DLD1 (cell line): ENCODE results near the gene DPYSL4.

ENCODE experiments used
- in situ Hi-C: cut with HindIII; loops from 2 replicates; pipeline ENCODE4 v1.10.0; 2017; ENCODE audit warnings: low sequenced_read_pairs

DPYSL4 gene

DNA sequence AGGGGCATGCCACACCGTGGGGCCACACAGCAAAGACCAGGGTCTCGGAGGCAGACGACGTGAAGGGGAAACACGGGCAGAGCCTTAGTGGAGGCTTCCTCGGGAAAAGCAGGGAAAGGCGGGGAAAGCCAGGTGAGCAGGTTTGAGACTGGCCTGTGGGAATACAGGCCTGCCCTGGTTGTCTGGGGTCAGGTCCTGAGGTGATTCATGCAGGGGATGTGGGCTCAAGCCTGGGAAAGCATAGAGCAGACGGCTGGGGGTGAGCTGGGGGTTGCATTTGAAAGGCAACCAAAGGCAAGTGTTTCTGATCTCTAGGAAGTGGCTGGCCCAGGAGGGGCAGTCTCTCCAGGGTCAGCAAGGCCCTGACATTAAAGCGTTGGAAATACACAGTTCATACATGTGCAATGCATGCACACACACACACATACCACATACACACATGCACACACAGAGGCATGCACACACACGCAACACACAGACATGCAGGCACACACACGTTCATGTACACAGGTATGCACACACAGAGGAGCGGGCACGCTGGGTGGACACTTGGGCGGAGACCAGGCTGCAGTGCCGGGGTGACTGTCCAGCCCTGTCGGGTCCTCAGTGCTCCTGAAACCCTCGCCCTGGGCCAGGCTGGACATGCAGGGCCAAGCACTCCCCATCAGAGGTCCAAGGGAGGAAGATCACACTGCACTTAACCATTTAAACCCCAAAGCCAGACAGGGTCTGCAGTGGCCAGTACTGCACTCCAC is 51.8 kb downstream of the DPYSL4 start:
- in situ Hi-C loops, result loop anchor here (10.0 kb wide), 1 partner anchor 376 kb away; no protein-coding TSS in a partner anchor

DNA sequence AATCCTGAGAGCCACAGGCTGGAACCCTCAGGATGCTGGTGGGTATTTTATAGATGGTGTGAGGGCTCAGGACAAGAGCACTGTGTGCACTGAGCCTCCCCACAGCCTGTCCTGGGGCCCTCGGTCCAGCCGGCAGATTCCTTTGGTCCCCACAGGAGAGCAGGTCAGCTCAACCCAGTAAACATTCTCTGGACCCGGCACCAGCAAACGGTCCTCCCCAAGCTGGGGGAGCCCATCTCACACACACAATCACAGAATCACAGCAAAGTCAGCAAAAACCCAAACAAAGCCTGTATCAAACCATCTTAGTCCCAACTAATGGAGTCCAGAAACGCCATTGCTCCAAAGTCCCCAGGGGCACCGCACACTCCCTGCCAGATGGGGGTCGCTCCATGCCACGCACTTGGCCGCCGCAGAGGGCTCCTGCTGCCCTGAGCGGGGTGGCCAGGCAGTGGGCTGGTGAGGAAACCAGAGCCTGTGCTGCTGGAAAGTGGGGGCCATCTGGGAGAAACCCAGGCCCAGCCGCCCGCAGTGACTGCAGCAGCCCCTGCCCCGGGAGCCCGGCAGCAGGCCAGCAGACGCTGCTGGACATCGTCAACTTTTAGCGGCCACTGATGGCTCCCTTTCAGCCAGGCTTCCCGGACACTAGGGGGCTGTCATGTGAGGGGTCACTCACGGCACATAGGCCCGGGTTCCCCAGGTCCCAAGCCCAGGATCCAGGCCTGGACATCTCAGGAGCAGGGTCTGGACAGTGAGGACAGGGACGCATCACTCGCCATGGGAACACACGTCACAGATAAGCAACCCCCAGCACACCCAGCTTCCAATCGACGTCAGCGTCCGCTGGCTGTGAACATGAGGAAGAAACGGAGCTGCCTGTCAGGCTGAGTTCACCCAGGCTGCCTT is 52.6 kb downstream of the DPYSL4 start:
- in situ Hi-C loops, result loop anchor here (10.0 kb wide), 1 partner anchor 375 kb away; no protein-coding TSS in a partner anchor

DNA sequence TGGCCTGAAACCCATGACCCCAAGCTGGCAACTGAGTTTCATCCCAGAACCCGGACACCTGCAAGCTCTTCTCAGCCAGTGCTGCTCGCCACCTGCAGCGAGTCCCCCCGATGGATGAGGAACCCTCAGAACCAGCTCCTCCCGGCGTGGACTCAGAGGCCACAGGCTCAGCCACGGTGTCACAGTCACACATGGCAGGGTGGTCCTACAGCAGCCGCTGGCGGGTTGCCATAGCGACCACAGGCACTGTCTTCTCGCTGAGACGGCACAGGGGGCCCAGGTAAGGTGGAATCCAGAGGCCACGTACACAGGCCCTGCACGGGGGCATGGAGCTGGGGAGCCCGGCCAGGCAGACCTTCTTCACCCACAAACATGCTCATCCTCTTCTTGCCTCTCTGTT is 53.4 kb downstream of the DPYSL4 start:
- in situ Hi-C loops, result no loop called here

DNA sequence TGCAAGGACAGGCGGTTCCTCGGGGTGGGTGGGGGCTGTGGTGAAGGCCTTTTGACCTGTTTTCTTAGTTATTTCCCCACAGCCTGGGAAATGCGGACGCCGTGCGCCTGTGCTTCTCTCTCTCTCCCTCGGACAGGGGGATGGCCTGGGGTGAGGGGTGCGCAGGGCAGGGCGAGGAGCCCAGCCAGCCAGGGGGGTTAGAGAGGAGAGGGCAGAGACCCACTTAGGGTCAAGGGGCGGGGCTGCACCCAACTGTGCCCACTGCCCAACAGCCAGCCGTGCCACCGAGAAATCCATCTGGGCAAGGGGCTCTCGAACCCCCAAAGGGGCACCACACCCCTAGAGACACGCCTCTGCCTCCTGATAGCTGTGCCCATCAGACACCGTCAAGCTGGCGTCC is 53.8 kb downstream of the DPYSL4 start:
- in situ Hi-C loops, result no loop called here

DNA sequence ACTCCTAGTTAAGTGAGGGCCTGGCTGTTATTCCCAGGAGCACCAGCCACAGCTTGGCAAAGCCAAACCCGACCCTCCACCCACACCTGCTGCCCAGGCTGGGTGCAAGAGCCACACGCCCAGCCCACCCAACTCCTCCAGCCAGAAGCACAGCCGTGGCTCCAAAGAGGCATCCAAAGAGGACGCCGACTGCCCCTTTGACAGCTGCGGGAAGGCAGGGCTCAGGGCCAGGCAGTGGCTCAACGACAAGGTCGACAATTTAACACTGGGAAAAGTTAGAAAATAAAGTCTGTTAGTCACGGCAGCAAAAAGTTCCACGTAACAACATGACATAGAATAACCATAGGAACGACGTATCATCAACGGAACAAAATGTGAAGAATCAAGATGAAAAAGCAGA is 54.3 kb downstream of the DPYSL4 start:
- in situ Hi-C loops, result no loop called here

DNA sequence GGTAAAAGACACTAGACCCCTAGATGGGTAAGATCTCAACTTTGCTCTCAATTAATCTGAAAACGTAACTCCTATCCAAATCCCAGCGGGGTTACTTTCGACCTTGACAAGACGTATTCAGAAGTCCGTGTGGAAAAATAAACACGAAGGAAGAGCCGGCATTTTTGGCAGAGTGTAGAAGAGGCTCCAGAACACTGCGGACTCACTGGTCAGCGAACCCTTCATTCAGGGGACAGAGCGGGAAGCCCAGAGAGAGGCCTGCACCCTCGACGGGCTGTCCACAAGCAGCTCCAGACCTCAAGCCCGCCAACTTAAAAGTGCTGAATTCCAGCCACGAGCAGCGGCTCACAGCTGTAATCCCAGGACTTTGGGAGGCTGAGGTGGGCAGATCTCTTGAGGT is 54.7 kb downstream of the DPYSL4 start:
- in situ Hi-C loops, result no loop called here

DNA sequence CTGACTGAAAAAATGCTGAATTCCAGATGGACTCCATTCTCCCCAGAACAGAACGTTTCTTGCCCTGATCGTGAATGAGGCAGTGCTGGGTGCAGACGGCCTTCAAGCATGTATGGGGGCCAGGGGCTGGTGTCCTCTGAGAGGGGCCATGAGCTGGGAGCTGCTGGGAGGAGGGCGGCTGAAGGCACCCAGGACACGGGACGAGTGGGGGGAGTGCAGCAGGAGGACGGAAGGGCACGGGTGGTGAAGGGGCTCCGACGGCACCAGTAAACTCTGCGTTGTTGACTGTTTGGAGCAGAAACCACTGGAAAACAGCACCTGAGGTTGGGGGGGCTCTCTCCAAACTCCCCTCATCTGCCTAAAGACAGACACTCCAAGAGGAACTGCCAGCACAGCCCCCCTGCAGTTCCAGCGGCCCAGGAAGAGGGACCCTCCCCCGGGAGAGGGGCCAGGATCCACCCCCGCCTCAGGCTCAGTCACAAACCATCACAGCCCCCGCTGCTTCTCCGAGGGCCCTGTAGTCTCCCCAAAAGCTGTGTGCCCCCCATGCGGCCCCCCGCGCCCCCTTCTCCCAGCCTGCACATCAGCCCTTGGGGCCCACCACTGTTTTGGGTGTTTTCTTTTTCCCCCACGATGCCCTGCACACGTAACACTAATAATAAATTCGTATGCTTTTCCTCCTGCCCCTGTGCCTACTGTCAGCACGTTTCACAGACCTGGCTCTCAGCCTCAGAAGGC is 55.5 kb downstream of the DPYSL4 start:
- in situ Hi-C loops, result no loop called here

DNA sequence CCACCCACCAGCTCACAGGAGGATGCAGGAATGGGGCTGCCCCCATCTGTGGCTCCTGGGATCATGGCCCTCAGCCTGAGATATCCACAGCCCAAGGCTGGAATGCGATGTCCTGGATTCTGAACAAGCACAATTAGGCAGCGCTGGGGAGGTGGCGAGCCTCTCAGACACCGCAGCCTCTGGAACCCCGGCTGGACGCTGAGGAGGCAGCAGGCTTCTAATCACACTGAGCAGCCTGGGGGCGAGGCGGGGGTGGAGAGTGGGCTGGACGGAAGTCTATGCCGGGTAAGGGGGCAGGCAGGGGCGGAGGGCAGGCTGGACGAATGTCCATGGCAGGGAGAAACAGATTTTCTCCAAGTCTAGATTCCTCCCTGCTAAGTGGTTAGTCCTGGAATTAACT is 56.4 kb downstream of the DPYSL4 start:
- in situ Hi-C loops, result no loop called here

DNA sequence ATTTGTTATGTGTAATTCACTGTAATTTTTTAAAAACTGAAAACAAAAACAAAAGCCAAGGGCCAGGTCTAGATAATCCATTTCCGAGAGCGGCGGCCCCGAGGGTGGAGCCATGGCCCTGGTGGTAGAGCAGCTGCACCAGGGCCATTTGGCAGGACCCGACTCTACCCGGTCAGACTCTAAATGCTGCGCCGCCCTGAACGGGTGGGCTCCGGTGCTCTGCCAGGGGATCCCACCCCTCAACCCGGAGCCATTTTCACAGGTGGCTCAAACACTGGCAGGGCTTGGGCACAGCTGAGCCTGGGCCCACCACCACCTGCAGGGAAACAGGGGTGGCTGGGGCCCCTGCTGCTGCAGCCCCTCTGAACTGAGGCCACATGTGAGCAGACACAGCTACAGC is 56.9 kb downstream of the DPYSL4 start:
- in situ Hi-C loops, result no loop called here

DNA sequence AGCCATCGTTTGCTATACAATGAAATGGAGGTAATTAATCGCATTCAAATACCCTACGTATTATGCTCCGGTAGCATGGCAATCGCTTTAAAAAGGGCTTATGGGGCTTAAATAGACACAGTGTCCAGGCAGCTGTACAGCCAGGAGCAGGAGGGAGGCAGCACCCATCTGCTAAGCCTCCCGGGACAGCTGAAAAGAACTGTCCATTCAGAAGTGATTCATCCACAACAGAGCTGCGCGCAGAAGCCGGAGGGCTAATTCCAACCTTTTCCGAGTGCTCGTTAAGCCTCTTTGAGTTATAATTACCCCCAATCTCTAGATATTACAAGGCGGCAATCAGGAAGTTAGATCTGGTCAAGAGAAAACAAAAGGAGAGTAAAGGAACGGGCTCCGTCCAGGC is 58.3 kb downstream of the DPYSL4 start:
- in situ Hi-C loops, result no loop called here

DNA sequence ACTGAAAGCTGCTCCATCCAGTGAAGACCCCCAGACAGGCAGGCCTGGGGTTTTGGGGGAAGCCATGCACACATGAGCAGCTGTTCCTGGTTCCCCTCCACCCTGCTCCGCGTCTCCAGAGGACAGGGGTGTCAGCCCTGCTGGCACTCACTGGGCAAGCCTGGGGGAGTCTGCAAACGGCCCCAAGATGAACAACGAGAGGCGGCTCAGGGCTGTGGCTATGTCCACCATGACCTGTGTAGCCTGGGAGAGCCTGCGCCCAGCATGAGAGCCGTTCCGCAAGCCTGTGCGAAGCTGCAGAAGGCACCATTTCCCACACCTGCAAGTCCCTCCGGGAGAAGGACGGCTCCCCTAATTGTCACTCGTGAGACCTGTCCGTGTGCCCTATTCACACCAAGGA is 59.5 kb downstream of the DPYSL4 start:
- in situ Hi-C loops, result no loop called here

DNA sequence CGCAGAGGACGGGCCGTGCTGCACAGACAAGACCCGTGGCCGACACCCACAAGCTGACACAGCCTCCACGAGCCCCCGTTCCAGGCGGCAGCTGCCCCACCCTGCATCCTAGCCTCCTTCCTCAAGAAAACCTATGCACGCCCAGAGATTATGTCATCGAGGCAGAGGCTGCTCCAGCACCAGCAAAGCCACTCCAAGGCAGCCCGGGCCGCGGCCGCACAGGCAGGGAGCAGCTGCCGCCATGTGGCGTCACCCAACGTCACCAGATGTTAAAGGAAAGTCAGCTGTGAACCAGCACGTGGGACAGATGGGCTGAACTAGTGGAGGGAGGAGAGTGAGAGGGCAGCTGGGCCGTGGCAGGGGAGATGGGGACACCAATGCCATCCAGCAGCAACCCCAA is 61.2 kb downstream of the DPYSL4 start:
- in situ Hi-C loops, result no loop called here

DNA sequence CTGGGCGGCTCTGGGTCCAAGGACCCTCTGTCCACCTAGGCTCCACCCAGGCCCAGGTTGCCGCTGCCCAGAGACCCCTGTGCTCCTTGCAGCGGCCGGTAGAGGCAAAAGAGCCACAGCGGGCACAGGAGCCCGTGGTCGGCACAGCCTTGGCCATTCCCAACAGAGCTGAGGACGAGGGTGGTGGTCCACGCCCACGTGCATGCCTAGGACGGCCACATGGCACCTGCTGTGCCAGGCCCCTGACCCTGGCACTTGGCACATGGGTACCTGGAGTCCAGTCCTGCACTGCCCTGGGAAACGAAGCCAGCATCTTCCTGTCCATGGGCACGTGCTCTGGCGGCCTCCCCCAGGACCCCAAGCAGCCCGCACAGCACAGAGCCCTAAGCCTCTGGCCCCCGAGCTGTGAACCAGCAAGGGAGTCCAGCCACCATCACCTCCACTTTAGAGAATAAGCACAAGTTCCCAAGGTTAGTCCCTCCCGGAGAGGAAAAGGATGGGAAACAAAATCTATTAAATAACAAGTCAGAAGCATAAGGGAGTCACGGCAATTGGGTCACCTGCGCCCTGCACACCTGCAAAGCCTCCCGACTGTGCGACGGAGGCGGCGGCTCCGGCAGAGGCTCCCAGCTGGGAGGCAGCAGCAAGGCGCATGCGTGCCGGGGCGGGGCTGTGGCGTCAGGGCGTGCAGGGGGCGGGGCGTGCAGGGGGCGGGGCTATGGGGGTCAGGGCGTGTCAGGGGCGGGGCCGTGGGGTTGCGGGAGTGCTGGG is 61.9 kb downstream of the DPYSL4 start:
- in situ Hi-C loops, result no loop called here

DNA sequence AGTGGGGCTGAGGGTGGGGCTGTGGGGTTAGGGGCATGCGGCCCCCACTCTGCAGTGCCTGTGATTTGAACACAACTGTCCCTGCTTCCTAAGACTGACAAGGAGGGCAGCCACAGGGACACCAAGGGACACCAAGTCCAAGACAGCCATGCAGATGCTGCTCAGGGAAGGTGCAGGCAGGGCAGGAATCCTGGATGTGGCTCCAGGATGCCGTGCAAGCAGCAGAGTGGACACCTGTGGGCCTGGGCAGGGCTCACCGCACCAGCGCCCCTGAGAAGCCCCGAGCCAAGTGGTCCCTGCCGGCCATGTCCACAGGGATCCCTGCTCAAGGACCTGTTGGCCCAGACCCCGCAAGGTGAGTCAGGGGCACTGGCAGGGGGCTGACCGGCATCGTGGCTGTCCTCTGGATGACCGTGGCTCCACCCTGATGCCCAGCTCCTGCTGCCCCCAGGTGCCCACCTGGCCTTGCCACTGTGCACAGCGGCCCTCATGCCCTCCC is 62.5 kb downstream of the DPYSL4 start:
- in situ Hi-C loops, result no loop called here

DNA sequence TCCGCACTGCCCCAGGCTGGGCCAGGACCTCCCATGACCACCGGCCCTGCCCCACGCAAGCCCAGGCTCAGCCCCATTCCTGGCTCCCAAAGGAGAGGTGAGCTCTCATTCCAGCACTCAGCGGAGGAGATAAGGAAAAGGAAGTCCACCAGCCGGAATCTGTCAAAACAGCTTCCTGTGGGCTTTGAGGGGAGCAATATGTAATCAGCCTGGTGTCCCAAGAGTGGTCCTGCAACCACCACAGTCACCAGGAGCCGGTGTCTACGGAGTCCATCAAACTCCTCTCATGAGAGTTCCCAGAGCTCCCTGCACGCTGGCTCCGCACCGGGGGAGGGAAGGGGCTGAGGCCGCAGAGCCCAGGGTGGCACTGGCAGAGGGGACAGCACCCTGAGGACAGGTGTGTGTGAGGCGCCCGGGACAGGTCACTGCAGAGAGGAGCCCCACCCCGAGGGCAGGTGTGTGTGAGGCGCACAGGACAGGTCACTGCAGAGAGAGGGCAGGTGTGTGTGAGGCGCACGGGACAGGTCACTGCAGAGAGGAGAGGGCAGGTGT is 63.2 kb downstream of the DPYSL4 start:
- in situ Hi-C loops, result no loop called here

DNA sequence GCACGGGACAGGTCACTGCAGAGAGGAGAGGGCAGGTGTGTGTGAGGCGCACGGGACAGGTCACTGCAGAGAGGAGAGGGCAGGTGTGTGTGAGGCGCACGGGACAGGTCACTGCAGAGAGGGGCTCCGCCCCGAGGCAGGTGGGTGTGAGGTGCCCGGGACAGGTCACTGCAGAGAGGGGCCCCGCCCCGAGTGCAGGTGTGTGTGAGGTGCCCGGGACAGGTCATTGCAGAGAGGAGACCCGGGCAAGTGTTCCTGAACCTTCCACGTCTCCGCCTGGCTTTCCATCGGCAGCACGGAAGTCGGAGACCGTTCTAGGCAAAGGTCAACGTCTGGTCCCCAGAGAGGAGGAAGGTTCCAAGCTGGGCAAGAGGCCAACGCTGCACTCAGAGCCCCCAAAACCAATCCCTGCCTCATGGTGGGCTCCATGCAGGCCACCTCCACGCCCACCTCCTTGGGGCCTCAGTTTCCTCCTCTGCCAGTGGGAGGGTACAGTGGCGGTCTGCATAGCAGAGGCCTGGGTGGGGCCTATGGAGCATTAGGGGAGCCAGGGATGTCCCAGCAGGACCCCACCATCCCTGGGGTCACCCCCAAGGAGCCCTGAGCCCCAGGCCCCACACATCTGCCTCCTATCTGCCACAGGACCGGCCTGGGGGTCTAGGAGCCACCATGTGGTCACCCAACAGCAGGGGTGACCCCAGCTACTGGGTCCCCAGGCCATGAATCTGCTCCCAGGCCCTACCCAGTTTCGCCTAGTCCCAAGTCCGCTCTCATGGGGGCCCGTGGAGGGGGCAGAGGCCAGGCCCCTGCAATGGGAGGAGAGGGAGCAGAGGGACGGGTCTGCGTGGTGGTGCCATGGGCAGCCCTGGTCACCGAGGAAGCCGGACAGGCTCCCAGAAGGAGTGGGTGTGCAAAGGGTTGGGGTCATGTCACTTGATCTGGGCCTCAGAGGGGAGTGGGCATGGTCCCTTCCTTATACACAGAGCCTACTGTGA is 64.0 kb downstream of the DPYSL4 start:
- in situ Hi-C loops, result no loop called here

DNA sequence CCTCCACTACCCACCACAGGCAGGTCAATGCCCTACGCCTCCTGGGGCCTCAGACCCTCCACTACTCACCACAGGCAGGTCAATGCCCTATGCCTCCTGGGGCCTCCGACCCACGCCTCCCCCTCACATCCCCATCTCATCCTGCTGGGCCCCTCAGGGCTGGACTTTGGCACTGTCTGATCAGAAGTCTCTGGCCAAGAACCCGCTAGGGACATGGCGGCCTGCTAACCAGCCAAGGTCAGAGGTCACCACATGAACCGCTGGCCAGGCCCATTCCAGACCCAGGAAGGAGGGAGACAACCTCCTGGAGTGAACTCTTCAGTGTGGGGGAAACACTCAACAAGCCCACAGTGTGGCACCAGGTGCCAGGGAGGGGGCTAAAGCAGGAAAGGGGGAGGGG is 65.2 kb downstream of the DPYSL4 start:
- in situ Hi-C loops, result no loop called here

DNA sequence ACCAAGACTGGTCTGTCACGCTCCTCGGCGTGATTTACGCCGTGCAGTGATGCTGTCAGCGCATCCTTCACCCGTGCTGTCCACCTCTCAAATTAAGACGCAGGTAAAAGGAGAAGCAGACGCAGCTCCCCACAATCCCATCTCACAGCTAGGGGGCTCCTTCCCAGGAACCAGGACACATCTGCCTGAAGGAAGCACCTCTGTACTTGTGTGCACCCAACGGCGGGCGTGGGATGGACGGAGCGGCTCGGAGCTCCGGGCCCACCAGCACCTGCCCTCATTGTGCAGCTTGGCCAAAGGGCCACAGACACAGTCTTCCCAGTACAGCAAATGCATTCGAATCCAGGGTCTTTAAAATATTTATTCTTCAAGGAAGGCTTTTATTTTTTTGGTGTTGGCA is 65.7 kb downstream of the DPYSL4 start:
- in situ Hi-C loops, result no loop called here

DNA sequence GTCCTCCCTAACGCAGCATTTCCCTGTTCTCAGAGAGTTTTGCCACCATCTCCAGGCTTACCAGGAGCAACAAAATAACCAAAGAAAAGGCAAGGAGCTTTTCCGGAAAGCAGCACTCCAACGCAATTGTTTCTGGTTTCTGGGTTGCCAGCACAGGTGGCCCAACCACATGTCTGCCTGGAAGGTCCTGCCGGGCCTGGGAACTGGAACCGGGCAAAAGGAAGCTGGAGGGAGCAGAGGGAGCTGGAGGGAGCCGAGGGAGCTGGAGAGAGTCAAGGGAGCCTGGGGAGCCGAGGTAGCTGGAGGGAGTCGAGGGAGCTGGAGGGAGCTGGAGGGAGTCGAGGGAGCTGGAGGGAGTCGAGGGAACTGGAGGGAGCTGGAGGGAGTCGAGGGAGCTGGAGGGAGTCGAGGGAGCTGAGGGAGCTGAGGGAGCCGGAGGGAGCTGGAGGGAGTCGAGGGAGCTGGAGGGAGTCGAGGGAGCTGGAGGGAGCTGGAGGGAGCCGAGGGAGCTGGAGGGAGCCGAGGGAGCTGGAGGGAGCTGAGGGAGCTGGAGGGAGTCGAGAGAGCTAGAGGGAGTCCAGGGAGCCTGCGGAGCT is 66.4 kb downstream of the DPYSL4 start:
- in situ Hi-C loops, result no loop called here
